ENCODE results near the gene HPS4. TPM values are rescaled to one million over a fixed set of nuclear protein-coding genes. Genes with fewer than 3 reads are reported as not detected.
A peak's percentile ranks its signal among the peaks of the same experiment; 100 is the strongest.

The HPS4 gene
- total RNA-seq, 1 experiment from 2014 or later, result 48.1 TPM

DNA sequence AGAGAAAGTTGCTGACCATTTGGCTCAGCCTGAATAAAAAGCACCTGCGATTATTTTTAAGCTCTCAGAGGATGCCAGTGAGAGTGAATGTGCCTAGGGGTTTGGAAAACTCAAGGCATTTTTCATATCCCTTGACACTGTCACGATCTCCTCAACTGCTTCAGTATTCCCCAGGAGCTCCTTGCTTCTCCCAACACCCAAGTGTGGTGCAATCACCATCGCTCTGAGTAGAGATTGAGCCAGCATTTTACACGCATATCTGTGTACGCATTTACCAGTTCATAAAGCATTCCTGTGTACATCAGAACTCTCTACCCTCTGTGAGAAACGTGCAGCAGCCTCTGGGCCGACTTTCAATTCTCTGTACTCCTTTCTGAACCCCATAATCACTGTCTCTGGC, 1.4 kb upstream of the HPS4 start:
- POLR2A ChIA-PET, result interaction anchor here (0.5 to 2.2 kb wide), 2 partner anchors 14 to 791 kb away, joined by 3 to 5 read pairs; no protein-coding TSS in a partner anchor
- CTCF ChIA-PET, result interaction anchor here (1.2 to 4.8 kb wide), 4 partner anchors 18 to 185 kb away, joined by 3 to 17 read pairs (median 6); no protein-coding TSS in a partner anchor
- peaks cover 37% of the 10 kb centered on the region for H3K4me1 Mint-ChIP-seq
- H3K27me3 Mint-ChIP-seq (ENCODE audit: low read depth), result no peaks in the 10 kb centered on the region
- H3K9me3 Mint-ChIP-seq, result no peaks in the 10 kb centered on the region
- H3K4me3 Mint-ChIP-seq, result peak overlapping the region; percentile 89
- ATAC-seq, result no peak
- TF ChIP-seq, protein P1, sequence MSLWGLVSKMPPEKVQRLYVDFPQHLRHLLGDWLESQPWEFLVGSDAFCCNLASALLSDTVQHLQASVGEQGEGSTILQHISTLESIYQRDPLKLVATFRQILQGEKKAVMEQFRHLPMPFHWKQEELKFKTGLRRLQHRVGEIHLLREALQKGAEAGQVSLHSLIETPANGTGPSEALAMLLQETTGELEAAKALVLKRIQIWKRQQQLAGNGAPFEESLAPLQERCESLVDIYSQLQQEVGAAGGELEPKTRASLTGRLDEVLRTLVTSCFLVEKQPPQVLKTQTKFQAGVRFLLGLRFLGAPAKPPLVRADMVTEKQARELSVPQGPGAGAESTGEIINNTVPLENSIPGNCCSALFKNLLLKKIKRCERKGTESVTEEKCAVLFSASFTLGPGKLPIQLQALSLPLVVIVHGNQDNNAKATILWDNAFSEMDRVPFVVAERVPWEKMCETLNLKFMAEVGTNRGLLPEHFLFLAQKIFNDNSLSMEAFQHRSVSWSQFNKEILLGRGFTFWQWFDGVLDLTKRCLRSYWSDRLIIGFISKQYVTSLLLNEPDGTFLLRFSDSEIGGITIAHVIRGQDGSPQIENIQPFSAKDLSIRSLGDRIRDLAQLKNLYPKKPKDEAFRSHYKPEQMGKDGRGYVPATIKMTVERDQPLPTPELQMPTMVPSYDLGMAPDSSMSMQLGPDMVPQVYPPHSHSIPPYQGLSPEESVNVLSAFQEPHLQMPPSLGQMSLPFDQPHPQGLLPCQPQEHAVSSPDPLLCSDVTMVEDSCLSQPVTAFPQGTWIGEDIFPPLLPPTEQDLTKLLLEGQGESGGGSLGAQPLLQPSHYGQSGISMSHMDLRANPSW (CRISPR knock-in tag; conservative IDR thresholded peaks at IDR 0.05; ENCODE audit: low read depth), result no peak
- no peak for TF ChIP-seq CREB1 (CRISPR knock-in tag; IDR thresholded peaks at IDR 0.05)
- TF ChIP-seq NFATC4 (CRISPR knock-in tag; IDR thresholded peaks at IDR 0.05), result no peak
- TF ChIP-seq, protein P2, sequence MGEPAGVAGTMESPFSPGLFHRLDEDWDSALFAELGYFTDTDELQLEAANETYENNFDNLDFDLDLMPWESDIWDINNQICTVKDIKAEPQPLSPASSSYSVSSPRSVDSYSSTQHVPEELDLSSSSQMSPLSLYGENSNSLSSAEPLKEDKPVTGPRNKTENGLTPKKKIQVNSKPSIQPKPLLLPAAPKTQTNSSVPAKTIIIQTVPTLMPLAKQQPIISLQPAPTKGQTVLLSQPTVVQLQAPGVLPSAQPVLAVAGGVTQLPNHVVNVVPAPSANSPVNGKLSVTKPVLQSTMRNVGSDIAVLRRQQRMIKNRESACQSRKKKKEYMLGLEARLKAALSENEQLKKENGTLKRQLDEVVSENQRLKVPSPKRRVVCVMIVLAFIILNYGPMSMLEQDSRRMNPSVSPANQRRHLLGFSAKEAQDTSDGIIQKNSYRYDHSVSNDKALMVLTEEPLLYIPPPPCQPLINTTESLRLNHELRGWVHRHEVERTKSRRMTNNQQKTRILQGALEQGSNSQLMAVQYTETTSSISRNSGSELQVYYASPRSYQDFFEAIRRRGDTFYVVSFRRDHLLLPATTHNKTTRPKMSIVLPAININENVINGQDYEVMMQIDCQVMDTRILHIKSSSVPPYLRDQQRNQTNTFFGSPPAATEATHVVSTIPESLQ (CRISPR knock-in tag; IDR thresholded peaks at IDR 0.05), result no peak
- no peak for TF ChIP-seq TP53 (CRISPR knock-in tag; IDR thresholded peaks at IDR 0.05)
- TF ChIP-seq, protein P3, sequence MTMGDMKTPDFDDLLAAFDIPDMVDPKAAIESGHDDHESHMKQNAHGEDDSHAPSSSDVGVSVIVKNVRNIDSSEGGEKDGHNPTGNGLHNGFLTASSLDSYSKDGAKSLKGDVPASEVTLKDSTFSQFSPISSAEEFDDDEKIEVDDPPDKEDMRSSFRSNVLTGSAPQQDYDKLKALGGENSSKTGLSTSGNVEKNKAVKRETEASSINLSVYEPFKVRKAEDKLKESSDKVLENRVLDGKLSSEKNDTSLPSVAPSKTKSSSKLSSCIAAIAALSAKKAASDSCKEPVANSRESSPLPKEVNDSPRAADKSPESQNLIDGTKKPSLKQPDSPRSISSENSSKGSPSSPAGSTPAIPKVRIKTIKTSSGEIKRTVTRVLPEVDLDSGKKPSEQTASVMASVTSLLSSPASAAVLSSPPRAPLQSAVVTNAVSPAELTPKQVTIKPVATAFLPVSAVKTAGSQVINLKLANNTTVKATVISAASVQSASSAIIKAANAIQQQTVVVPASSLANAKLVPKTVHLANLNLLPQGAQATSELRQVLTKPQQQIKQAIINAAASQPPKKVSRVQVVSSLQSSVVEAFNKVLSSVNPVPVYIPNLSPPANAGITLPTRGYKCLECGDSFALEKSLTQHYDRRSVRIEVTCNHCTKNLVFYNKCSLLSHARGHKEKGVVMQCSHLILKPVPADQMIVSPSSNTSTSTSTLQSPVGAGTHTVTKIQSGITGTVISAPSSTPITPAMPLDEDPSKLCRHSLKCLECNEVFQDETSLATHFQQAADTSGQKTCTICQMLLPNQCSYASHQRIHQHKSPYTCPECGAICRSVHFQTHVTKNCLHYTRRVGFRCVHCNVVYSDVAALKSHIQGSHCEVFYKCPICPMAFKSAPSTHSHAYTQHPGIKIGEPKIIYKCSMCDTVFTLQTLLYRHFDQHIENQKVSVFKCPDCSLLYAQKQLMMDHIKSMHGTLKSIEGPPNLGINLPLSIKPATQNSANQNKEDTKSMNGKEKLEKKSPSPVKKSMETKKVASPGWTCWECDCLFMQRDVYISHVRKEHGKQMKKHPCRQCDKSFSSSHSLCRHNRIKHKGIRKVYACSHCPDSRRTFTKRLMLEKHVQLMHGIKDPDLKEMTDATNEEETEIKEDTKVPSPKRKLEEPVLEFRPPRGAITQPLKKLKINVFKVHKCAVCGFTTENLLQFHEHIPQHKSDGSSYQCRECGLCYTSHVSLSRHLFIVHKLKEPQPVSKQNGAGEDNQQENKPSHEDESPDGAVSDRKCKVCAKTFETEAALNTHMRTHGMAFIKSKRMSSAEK (CRISPR knock-in tag; IDR thresholded peaks at IDR 0.05; ENCODE audit: borderline replicate concordance), result no peak
- peaks cover 32% of the 10 kb centered on the region for H3K36me3 Mint-ChIP-seq
- H3K27ac Mint-ChIP-seq, result no peak overlapping the region
- DNase-seq (ENCODE audit: low spot score), result no peak

DNA sequence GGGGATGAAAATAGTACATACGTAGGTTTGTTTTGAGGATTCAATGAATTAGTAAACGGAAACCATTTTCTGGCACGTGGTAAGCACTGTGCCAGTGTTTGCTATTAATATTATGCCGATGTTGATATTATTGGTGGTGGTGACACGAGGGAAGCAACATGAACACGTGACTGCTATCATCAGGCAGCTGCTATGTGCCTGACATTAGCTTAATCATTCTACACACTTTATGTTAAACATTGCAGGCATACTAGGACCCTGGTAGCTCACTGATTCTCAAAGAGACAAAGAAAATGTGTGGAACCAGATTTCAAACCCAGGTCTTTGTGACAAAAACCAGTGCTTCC, 750 bp upstream of the HPS4 start:
- DNase-seq (ENCODE audit: low spot score), result no peak
- Mint-ChIP-seq H3K4me3 (peak overlapping the region; percentile 89), H3K27ac (peak overlapping the region; percentile 94), H3K36me3 (peaks cover 31% of the 10 kb centered on the region), H3K27me3 (ENCODE audit: low read depth) (no peaks in the 10 kb centered on the region), H3K9me3 (no peaks in the 10 kb centered on the region), H3K4me1 (peaks cover 44% of the 10 kb centered on the region)
- CTCF ChIA-PET, result interaction anchor here (1.2 to 4.8 kb wide), 5 partner anchors 19 to 185 kb away, joined by 3 to 17 read pairs (median 7); no protein-coding TSS in a partner anchor
- ATAC-seq, result no peak
- POLR2A ChIA-PET, result interaction anchor here (1.2 to 2.2 kb wide), 3 partner anchors 10 to 15 kb away, joined by 4 to 5 read pairs (median 4); no protein-coding TSS in a partner anchor
- no peak for TF ChIP-seq ZNF317 (CRISPR knock-in tag; IDR thresholded peaks at IDR 0.05; ENCODE audit: borderline replicate concordance, low read depth)
- TF ChIP-seq, protein P4, sequence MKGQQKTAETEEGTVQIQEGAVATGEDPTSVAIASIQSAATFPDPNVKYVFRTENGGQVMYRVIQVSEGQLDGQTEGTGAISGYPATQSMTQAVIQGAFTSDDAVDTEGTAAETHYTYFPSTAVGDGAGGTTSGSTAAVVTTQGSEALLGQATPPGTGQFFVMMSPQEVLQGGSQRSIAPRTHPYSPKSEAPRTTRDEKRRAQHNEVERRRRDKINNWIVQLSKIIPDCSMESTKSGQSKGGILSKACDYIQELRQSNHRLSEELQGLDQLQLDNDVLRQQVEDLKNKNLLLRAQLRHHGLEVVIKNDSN (CRISPR knock-in tag; IDR thresholded peaks at IDR 0.05), result 0 out of 2 replicates have a peak, but pooled peaks have one; percentile 52
- TF ChIP-seq, protein P5, sequence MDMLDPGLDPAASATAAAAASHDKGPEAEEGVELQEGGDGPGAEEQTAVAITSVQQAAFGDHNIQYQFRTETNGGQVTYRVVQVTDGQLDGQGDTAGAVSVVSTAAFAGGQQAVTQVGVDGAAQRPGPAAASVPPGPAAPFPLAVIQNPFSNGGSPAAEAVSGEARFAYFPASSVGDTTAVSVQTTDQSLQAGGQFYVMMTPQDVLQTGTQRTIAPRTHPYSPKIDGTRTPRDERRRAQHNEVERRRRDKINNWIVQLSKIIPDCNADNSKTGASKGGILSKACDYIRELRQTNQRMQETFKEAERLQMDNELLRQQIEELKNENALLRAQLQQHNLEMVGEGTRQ (CRISPR knock-in tag; IDR thresholded peaks at IDR 0.05), result peak; percentile 52

DNA sequence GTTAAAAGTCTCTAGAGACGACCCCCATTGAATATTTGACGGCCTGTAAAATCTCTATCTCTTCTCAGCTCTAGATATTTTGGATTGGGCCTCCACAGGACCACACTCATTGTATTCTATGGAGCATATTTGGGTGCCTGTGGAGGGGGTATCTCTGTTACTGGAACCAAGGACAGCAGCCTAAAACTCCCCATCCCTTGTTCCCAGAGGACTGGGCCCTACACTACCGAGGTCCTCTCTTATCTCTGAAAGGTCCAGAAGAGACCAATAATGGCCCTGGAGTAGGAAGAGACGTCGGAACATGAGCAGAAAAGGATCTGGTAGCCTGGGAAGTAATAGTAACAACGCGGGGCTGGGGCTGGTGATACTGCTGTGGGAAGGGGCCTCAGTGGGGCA, 542 bp downstream of the HPS4 start:
- Mint-ChIP-seq H3K27ac (peak overlapping the region; percentile 94), H3K9me3 (no peaks in the 10 kb centered on the region), H3K27me3 (ENCODE audit: low read depth) (no peaks in the 10 kb centered on the region), H3K4me1 (peaks cover 45% of the 10 kb centered on the region), H3K36me3 (peaks cover 24% of the 10 kb centered on the region), H3K4me3 (peak overlapping the region; percentile 89)
- no peak for DNase-seq (ENCODE audit: low spot score)
- peak; percentile 6 for ATAC-seq
- ChIA-PET CTCF (interaction anchor here (0.6 to 4.8 kb wide), 13 partner anchors 19 to 198 kb away, joined by 3 to 17 read pairs (median 3); partner anchors contain the start of gene TFIP11), POLR2A (interaction anchor here (0.5 to 2.2 kb wide), 13 partner anchors 11 to 192 kb away, joined by 3 to 7 read pairs (median 4); partner anchors contain the start of genes MIAT and TPST2)
- TF ChIP-seq, protein P6, sequence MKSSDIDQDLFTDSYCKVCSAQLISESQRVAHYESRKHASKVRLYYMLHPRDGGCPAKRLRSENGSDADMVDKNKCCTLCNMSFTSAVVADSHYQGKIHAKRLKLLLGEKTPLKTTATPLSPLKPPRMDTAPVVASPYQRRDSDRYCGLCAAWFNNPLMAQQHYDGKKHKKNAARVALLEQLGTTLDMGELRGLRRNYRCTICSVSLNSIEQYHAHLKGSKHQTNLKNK (CRISPR knock-in tag; IDR thresholded peaks at IDR 0.05), result no peak
- TF ChIP-seq TP53 (CRISPR knock-in tag; IDR thresholded peaks at IDR 0.05) (no peak), TEAD1 (CRISPR knock-in tag; IDR thresholded peaks at IDR 0.05) (no peak)
- TF ChIP-seq, protein P2 (CRISPR knock-in tag; IDR thresholded peaks at IDR 0.05), result no peak
- TF ChIP-seq, protein P7, sequence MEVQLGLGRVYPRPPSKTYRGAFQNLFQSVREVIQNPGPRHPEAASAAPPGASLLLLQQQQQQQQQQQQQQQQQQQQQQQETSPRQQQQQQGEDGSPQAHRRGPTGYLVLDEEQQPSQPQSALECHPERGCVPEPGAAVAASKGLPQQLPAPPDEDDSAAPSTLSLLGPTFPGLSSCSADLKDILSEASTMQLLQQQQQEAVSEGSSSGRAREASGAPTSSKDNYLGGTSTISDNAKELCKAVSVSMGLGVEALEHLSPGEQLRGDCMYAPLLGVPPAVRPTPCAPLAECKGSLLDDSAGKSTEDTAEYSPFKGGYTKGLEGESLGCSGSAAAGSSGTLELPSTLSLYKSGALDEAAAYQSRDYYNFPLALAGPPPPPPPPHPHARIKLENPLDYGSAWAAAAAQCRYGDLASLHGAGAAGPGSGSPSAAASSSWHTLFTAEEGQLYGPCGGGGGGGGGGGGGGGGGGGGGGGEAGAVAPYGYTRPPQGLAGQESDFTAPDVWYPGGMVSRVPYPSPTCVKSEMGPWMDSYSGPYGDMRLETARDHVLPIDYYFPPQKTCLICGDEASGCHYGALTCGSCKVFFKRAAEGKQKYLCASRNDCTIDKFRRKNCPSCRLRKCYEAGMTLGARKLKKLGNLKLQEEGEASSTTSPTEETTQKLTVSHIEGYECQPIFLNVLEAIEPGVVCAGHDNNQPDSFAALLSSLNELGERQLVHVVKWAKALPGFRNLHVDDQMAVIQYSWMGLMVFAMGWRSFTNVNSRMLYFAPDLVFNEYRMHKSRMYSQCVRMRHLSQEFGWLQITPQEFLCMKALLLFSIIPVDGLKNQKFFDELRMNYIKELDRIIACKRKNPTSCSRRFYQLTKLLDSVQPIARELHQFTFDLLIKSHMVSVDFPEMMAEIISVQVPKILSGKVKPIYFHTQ (CRISPR knock-in tag; IDR thresholded peaks at IDR 0.05), result no peak

All from WTC11 (cell line).